HUES64 (cell line): ENCODE data around the gene ATP8A1.
"Not testable (repeated sequence)": the region's sequence is repeated elsewhere in the genome, so short reads cannot be mapped to it uniquely, and the experiment has no call there.

Experiments
- H3K27ac ChIP-seq: 2 replicates; pipeline ENCODE4 v1.7.0; 2013; ENCODE audit warnings: low read depth, low read length, inconsistent platforms
- H3K27me3 ChIP-seq: 2 replicates; pipeline ENCODE4 v1.6.1; 2013; ENCODE audit warnings: mild to moderate bottlenecking, low read length; ENCODE audit not compliant: insufficient read depth
- H3K36me3 ChIP-seq: 2 replicates; pipeline ENCODE4 v1.6.1; 2013; ENCODE audit warnings: mild to moderate bottlenecking, low read length; ENCODE audit not compliant: insufficient read depth
- H3K4me1 ChIP-seq: 2 replicates; pipeline ENCODE4 v1.6.1; 2013; ENCODE audit warnings: mild to moderate bottlenecking, low read length, moderate library complexity; ENCODE audit not compliant: insufficient read depth
- H3K4me3 ChIP-seq: 2 replicates; pipeline ENCODE4 v1.5.1; 2013; ENCODE audit warnings: mild to moderate bottlenecking, low read length, moderate library complexity
- H3K9ac ChIP-seq: 2 replicates; pipeline ENCODE4 v1.6.1; 2013; ENCODE audit warnings: mild to moderate bottlenecking, low read depth, low read length
- H3K9me3 ChIP-seq: 2 replicates; pipeline ENCODE4 v1.6.1; 2013; ENCODE audit warnings: low read depth, low read length; ENCODE audit not compliant: insufficient read depth
- WGBS: fragments of 150-250, 120-280 bp; methylation state at CpG from one replicate; pipeline ENCODE4 v1.1.7; 2013; ENCODE audit warnings: missing lambda C conversion rate; 5-methylcytosine and 5-hydroxymethylcytosine counted together

ATP8A1 gene

DNA sequence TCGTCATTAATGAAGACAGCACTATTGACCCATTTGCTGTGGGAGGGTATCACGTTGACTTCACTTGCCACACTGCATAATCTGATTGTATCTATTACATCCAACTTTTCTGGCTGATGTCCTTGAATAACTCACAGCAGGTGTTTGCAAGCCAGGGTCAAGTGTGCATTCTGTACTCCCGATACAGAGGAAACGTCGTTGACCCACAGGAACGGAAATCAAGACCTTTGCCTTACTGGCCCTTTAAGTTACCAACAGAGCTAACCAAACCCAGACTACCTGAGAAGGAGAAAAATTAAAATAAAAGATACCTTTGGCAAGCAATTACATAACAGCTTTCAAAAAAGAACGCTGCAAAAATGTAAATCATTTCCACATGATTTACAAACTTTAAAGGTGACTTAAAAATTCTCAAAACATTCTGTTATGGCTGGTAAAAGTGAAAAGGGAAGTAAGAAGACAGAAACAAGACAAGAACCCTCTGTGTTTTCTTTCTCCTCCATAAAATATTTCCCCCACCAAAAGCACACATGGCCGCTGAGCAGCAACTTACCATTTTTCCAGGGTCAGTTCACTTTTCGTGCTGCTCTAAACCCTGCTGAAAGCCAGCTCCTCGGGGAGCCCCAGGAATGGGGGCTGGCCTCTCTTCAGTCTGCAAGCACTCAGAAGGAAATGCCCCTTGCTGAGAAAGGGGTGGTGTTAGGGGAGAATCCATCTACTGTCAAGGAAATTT, 266.1 kb downstream of the ATP8A1 start:
- Histone ChIP-seq H3K27ac (no peak overlapping the region), H3K27me3 (peaks cover 14% of the 10 kb centered on the region), H3K4me3 (no peak overlapping the region), H3K9ac (no peak overlapping the region), H3K36me3 (no peaks in the 10 kb centered on the region), H3K9me3 (no peaks in the 10 kb centered on the region), H3K4me1 (peaks cover 8% of the 10 kb centered on the region; the same call in 1 of the 2 replicates)
- WGBS, result 67% methylated on average over 10 of the region's 10 CpGs

DNA sequence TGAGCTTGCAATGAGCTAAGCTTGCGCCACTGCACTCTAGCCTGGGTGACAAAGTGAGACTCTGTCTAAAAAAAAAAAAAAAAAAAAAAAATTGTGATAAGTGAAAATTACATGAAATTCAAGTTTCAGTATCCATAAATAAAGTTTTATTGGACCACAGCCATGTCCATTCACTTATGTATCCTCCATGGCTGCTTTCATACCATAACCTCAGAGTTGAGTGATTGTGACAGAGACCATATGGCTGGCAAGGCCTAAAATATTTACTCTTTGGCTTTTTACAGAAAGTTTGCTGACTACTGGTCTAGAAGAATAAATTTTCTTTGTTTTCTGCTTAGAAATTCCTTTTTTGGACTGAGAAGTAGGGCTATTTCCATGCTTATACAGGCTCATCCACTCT, 271.4 kb downstream of the ATP8A1 start:
- Histone ChIP-seq H3K9me3 (no peaks in the 10 kb centered on the region), H3K27me3 (no peaks in the 10 kb centered on the region), H3K27ac (no peak overlapping the region), H3K36me3 (no peaks in the 10 kb centered on the region), H3K9ac (no peak overlapping the region), H3K4me1 (no peaks in the 10 kb centered on the region), H3K4me3 (no peak overlapping the region)
- 100% methylated on average over 1 of the region's 1 CpG for WGBS

DNA sequence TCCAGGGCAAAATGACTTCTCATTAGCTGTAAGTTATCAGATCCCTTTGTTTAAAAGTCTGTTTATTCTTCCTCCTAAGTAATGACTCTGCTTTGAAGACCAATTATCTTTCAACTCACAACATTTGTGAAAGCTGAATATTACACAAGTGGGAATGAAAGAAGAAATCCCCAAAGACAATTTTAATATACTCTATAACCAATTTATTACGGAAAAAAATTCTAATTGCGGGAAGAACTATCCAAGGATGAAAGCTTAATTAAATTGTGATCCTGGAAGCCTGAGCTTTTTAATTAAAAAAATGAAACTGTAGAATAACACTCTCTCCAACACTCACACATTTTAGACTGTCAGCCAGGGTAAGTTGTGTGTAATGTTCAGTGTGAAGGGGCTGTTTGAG, 275.2 kb downstream of the ATP8A1 start:
- Histone ChIP-seq H3K9ac (no peak overlapping the region), H3K4me3 (no peak overlapping the region), H3K9me3 (no peaks in the 10 kb centered on the region), H3K4me1 (no peaks in the 10 kb centered on the region), H3K27me3 (no peaks in the 10 kb centered on the region), H3K27ac (no peak overlapping the region), H3K36me3 (no peaks in the 10 kb centered on the region)
- WGBS, result no CpG with 5 or more reads among the region's 2 CpGs

DNA sequence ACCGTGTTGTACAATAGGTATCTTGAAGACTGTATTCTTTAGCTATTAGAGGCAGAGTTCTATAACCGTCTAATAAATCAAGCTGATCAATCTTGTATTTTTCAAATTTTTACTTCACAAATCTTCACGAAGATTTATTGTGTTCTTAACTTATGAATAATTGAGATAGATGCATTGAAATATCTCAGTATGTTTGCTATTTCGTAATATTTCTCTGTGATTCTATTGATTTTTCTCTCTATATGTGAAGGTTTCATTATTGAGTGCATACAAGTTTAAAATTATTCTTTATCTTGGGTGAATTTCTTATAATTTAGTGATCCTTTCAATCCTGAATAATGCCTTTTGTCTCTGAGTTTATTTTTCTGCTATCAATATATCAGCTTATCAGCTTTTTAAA, 279.4 kb downstream of the ATP8A1 start:
- Histone ChIP-seq H3K36me3 (no peaks in the 10 kb centered on the region), H3K27me3 (no peaks in the 10 kb centered on the region)
- WGBS, result 90% methylated on average over 3 of the region's 4 CpGs

DNA sequence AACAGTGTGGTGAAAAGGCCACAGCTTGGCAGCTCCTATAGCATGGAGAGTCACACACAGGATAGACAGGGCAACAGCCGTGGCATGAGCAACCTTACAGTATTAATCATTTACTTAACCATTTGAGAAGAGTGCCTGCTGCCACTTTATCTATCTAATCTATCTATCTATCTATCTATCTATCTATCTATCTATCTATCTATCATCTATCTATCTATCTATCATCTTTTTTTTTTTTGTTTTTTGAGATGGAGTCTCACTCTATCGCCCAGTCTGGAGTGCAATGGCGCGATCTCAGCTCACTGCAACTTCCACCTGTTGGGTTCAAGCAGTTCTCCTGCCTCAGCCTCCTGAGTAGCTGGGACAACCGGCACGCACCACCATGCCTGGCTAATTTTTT, 284.6 kb downstream of the ATP8A1 start:
- not testable (repeated sequence) for H3K27ac ChIP-seq, H3K27me3 ChIP-seq, H3K9ac ChIP-seq, H3K4me1 ChIP-seq, H3K9me3 ChIP-seq, H3K36me3 ChIP-seq, H3K4me3 ChIP-seq
- 96% methylated on average over 6 of the region's 6 CpGs for WGBS

More for the DNA sequence above, 279.4 kb downstream of the ATP8A1 start:
- Histone ChIP-seq H3K4me3 (no peak overlapping the region), H3K9ac (no peak overlapping the region), H3K27ac (no peak overlapping the region), H3K9me3 (no peaks in the 10 kb centered on the region), H3K4me1 (no peaks in the 10 kb centered on the region)

DNA sequence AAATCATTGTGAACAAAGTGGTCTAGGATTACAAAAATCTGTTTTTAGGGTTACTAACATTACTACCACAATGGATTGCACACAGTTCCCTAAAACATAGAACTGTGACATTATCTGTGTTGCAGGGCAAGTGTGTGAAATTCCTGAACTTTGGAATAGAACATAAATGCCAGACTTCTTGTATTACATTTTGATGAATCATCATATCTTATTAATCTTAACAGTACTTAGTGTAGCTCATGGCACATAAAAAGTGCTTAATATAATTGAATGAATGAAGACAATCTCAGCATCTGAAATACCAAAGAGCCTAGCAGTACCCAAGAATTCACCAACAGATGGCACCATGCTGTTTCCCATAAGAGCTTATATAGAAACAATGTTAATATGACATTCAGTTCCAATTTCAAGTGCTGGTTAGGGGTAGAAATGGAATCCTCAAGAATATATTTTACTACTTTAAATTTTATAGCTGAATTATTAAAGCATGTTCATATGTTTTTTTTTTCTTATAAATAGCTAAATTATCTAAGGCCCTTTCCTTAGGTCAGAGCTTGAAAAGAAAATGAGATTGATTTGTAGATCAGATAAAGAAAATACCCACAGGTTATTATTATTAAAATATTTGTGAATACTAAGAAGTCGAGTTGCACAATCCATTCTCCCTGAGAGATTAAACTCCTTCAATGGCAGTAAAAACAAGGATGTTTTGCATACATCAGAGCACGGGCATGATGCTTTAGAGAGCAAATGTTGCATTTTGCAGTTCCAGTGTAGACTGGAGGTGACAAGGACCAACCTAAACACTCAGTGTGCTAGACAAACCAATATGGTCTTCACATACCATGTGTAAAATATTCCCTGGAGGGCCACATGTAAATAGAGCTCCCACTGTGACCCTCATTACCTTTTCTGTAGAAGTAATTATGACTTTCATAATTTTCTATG, 285.3 kb downstream of the ATP8A1 start:
- Histone ChIP-seq H3K36me3 (no peaks in the 10 kb centered on the region), H3K27me3 (no peaks in the 10 kb centered on the region), H3K27ac (no peak overlapping the region), H3K9me3 (no peaks in the 10 kb centered on the region), H3K9ac (no peak overlapping the region), H3K4me3 (no peak overlapping the region), H3K4me1 (0 out of 2 replicates have a peak, but pooled peaks cover 3% of the 10 kb centered on the region)
- WGBS, result 52% methylated on average over 2 of the region's 2 CpGs

DNA sequence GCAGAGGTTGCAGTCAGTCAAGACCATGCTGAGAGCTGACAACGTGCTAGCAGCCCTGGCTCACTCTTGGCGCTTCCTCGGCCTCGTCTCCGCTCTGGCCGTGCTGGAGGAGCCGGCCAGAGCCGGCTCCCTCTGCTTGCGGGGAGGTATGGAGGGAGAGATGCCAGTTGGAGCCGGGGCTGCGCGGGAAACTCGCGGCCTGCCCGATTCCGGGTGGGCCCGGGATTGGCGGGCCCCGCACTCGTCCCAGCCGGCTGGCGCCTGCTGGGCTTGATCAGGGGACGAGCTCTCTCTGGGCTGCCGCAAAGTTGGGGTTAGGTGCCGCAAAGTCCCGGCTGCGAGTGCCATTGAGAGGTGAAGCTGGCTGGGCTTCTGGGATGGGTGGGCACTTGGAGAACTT, 287.4 kb downstream of the ATP8A1 start:
- Histone ChIP-seq H3K9ac (no peak overlapping the region), H3K36me3 (no peaks in the 10 kb centered on the region)
- 96% methylated on average over 27 of the region's 27 CpGs for WGBS

DNA sequence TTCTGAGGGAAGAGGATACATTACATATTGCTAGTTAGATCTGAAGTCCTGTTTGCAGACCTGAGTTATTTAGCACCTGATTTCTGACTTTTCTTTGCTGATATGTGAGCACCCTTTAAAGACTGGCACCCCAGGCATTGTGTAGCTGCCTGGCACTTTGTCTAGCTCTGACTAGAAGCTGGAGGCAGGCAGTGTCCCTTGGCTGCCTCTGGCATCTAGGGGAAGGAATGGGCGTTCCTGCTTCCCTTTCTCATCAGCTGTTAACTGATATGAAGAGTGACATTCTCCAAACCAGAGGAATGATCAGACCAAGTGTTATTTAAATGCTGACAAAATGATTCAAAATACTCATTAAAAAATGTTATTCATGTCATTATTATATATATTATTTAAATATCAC, 289.9 kb downstream of the ATP8A1 start:
- H3K36me3 ChIP-seq, result no peaks in the 10 kb centered on the region
- 91% methylated on average over 1 of the region's 1 CpG for WGBS
- no peak overlapping the region for H3K4me3 ChIP-seq
- no peaks in the 10 kb centered on the region for H3K27me3 ChIP-seq
- no peak overlapping the region for H3K27ac ChIP-seq
- no peaks in the 10 kb centered on the region for H3K9me3 ChIP-seq
- 0 out of 2 replicates have a peak, but pooled peaks cover 2% of the 10 kb centered on the region for H3K4me1 ChIP-seq
- H3K9ac ChIP-seq, result no peak overlapping the region

More for the DNA sequence above, 287.4 kb downstream of the ATP8A1 start:
- Histone ChIP-seq H3K27me3 (no peaks in the 10 kb centered on the region), H3K4me1 (0 out of 2 replicates have a peak, but pooled peaks cover 3% of the 10 kb centered on the region), H3K4me3 (no peak overlapping the region), H3K9me3 (no peaks in the 10 kb centered on the region), H3K27ac (no peak overlapping the region)

DNA sequence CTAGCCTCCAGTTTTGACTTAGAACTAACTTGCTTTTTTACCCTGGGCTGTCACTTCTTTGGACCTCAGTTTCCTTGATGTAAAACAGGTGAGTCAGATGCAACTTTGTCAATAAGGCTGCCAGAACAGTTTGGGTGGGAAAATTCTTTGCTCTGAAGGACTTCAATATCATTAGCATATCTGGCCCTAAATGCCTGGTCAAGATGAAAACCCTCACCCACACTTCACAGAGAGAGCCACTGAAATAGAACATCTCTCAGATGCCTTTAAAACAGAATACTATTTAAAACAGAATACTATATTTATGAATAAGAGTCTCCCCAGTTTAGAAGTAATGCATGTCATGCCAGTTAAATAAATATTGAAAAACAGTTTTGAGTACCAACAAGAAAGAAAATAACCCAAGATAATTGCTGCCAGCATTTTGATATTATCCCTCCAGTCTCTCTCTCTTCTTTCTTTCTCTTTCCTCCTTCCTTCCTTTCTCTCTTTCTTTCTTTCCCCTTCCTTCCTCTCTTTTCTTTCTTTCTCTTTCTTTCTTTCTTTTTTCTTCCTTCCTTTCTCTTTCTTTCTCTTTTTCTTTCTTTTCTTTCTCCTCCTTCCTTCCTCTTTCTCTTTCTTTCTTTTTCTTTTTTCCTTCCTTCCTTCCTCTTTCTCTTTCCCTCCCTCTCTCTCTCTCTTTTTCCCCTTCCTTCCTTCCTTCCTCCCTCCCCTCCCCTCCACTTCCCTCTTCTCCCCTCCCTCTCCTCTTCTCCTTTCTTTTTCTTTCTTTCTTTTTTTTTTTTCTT, 292.4 kb downstream of the ATP8A1 start:
- no peaks in the 10 kb centered on the region for H3K9me3 ChIP-seq
- H3K27me3 ChIP-seq, result no peaks in the 10 kb centered on the region
- H3K4me3 ChIP-seq, result no peak overlapping the region
- H3K4me1 ChIP-seq, result no peaks in the 10 kb centered on the region
- H3K27ac ChIP-seq, result no peak overlapping the region
- no peak overlapping the region for H3K9ac ChIP-seq
- H3K36me3 ChIP-seq, result no peaks in the 10 kb centered on the region

DNA sequence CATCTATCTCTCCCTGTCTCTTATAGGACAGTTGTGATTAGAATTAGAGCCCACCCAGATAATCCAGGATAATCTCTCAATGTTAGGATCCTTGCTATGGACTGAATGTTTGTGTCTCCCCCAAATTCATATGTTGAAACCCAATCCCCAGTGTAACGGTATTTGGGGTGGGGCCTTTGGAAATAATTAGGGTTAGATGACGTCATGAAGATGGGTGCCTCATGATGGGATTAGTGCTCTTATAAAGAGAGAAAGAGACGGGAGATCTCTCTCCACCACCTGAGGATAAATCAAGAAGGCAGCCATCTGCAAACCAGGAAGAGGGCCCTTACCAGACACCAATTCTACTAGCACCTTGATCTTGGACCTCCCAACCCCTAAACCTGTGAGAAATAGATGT, 293.3 kb downstream of the ATP8A1 start:
- Histone ChIP-seq H3K4me1 (no peaks in the 10 kb centered on the region), H3K9ac (no peak overlapping the region), H3K4me3 (no peak overlapping the region), H3K27me3 (no peaks in the 10 kb centered on the region), H3K36me3 (no peaks in the 10 kb centered on the region), H3K27ac (no peak overlapping the region), H3K9me3 (no peaks in the 10 kb centered on the region)
- WGBS, result 94% methylated on average over 2 of the region's 3 CpGs

DNA sequence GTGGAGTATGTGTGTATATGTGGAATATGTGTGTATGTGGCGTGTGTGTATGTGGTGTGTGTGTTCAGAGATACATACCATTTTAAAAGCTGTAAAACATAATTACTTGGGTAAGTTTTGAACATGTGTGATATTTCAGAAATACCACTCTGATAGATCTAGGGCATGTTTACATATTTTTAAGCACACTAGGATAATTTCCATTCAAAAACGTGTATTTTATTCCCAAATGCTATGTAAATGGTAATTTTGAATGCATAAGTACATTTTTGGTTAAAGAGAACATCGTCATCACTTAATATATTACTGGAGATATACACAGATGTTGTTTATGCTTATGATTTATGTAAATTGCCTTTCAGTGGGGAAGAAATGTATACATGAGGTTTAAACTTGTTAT, 294.3 kb downstream of the ATP8A1 start:
- H3K9ac ChIP-seq, result no peak overlapping the region
- H3K27ac ChIP-seq, result no peak overlapping the region
- no peak overlapping the region for H3K4me3 ChIP-seq
- H3K36me3 ChIP-seq, result no peaks in the 10 kb centered on the region
- H3K27me3 ChIP-seq, result no peaks in the 10 kb centered on the region
- no peaks in the 10 kb centered on the region for H3K9me3 ChIP-seq
- no peaks in the 10 kb centered on the region for H3K4me1 ChIP-seq
- WGBS, result 89% methylated on average over 1 of the region's 3 CpGs
